DND-41 (cell line): ENCODE results near the gene PCED1B.
A peak's percentile ranks its signal among the peaks of the same experiment; 100 is the strongest.

ENCODE experiments used
- ATAC-seq: fragments of 200-7000 bp; cut with Tn5 transposase; 3 replicates; pipeline ENCODE4 v1.9.1; 2021; ENCODE audit warnings: low read depth; ENCODE audit not compliant: insufficient read depth
- DNase-seq: peaks from one replicate; pipeline ENCODE4 v3.0.0-alpha.2; 2020
- H2AFZ ChIP-seq: 2 replicates; pipeline ENCODE4 v1.6.0; 2012; ENCODE audit warnings: low read depth, low read length
- H3K27ac ChIP-seq: 2 replicates; pipeline ENCODE4 v1.5.1; 2012; ENCODE audit warnings: low read length, inconsistent platforms
- H3K27me3 ChIP-seq: fragments of 200-600 bp; sonication (generic); 2 replicates; pipeline ENCODE4 v1.6.0; 2012; ENCODE audit warnings: low read length, mild to moderate bottlenecking, inconsistent platforms; ENCODE audit not compliant: insufficient read depth, poor library complexity
- H3K36me3 ChIP-seq: 2 replicates; pipeline ENCODE4 v1.5.1; 2012; ENCODE audit warnings: low read length, inconsistent platforms; ENCODE audit not compliant: insufficient read depth
- H3K4me1 ChIP-seq: 2 replicates; pipeline ENCODE4 v1.5.1; 2012; ENCODE audit warnings: mild to moderate bottlenecking, low read length; ENCODE audit not compliant: insufficient read depth
- H3K4me2 ChIP-seq: 2 replicates; pipeline ENCODE4 v1.6.0; 2012; ENCODE audit warnings: mild to moderate bottlenecking, moderate library complexity, low read length, inconsistent platforms; ENCODE audit not compliant: insufficient read depth
- H3K4me3 ChIP-seq, 2 experiments: fragments of 200-600 bp in 1 of 2; shearing (Covaris generic) in 1 of 2; 2 replicates each; pipeline ENCODE4 v1.5.1; 2012 to 2016; ENCODE audit warnings: inconsistent platforms in 2 of 2, low read length in 2 of 2, mild to moderate bottlenecking in 2 of 2, low read depth in 1 of 2, moderate library complexity in 1 of 2
- H3K79me2 ChIP-seq: 2 replicates; pipeline ENCODE4 v1.6.0; 2012; ENCODE audit warnings: low read length, inconsistent platforms; ENCODE audit not compliant: insufficient read depth
- H3K9ac ChIP-seq: 2 replicates; pipeline ENCODE4 v1.6.0; 2012; ENCODE audit warnings: low read depth, mild to moderate bottlenecking, inconsistent platforms, low read length, moderate library complexity
- H3K9me3 ChIP-seq: 2 replicates; pipeline ENCODE4 v1.5.1; 2012; ENCODE audit warnings: low read length, moderate library complexity, mild to moderate bottlenecking, inconsistent platforms; ENCODE audit not compliant: insufficient read depth, severe bottlenecking
- H4K20me1 ChIP-seq: 2 replicates; pipeline ENCODE4 v1.6.0; 2012; ENCODE audit warnings: low read length; ENCODE audit not compliant: insufficient read depth
- EZH2 ChIP-seq: IDR thresholded peaks from 3 replicates; pipeline ENCODE4 v1.6.1; 2012; ENCODE audit warnings: borderline replicate concordance, low read depth, mild to moderate bottlenecking, moderate library complexity, low read length, inconsistent platforms; ENCODE audit not compliant: severe bottlenecking
- TF ChIP-seq, protein P1 (sequence below): IDR thresholded peaks from 2 replicates; pipeline ENCODE4 v1.5.1; 2012; ENCODE audit warnings: borderline replicate concordance, low read length, moderate library complexity, mild to moderate bottlenecking; ENCODE audit not compliant: poor library complexity, severe bottlenecking; ENCODE audit errors: extremely low read depth

The PCED1B gene

GRCh38 chr12:47068539-47068938, 10.9 kb upstream of the PCED1B start:
- H3K4me2 ChIP-seq: no peak overlapping the region
- no peak overlapping the region for H3K4me3 ChIP-seq
- no peaks in the 10 kb centered on the region for H3K79me2 ChIP-seq
- H3K27ac ChIP-seq: no peak overlapping the region
- no peak for TF ChIP-seq EZH2
- TF ChIP-seq, protein P1, sequence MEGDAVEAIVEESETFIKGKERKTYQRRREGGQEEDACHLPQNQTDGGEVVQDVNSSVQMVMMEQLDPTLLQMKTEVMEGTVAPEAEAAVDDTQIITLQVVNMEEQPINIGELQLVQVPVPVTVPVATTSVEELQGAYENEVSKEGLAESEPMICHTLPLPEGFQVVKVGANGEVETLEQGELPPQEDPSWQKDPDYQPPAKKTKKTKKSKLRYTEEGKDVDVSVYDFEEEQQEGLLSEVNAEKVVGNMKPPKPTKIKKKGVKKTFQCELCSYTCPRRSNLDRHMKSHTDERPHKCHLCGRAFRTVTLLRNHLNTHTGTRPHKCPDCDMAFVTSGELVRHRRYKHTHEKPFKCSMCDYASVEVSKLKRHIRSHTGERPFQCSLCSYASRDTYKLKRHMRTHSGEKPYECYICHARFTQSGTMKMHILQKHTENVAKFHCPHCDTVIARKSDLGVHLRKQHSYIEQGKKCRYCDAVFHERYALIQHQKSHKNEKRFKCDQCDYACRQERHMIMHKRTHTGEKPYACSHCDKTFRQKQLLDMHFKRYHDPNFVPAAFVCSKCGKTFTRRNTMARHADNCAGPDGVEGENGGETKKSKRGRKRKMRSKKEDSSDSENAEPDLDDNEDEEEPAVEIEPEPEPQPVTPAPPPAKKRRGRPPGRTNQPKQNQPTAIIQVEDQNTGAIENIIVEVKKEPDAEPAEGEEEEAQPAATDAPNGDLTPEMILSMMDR: no peak
- H2AFZ ChIP-seq: no peak overlapping the region
- H3K27me3 ChIP-seq: peaks cover 6% of the 10 kb centered on the region
- ATAC-seq (no peak), DNase-seq (no peak)
- H3K36me3 ChIP-seq: no peaks in the 10 kb centered on the region
- no peaks in the 10 kb centered on the region for H3K4me1 ChIP-seq
- no peak overlapping the region for H3K9ac ChIP-seq
- H4K20me1 ChIP-seq: no peaks in the 10 kb centered on the region
- H3K9me3 ChIP-seq: no peaks in the 10 kb centered on the region

DNA sequence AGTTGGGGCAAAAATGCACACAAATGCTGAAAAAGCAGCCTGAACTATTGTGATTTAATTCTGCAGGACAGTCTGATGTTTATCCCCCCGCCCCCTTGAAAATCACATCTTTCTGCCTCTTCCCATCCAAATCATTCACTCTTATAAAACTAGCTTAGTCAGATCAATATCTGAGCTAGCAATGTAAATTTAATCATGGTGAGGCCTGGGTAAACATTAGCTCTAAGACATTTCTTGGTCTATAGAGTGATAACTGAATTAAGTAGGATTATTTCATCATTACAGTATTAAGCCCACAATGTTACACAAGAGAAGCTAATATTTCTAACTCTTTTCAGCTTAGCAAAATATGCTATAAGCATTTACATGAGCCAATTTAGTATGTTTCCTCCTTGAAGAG, 9.1 kb upstream of the PCED1B start:
- ATAC-seq: no peak
- TF ChIP-seq, protein P1: no peak
- no peak for TF ChIP-seq EZH2
- Histone ChIP-seq H3K79me2 (no peaks in the 10 kb centered on the region), H3K9ac (no peak overlapping the region), H4K20me1 (no peaks in the 10 kb centered on the region), H2AFZ (no peak overlapping the region), H3K4me3 (no peak overlapping the region), H3K9me3 (no peaks in the 10 kb centered on the region), H3K4me2 (no peak overlapping the region), H3K36me3 (no peaks in the 10 kb centered on the region), H3K27ac (no peak overlapping the region), H3K27me3 (peaks cover 7% of the 10 kb centered on the region), H3K4me1 (no peaks in the 10 kb centered on the region)
- DNase-seq: no peak

- DNase-seq (no peak), ATAC-seq (no peak)
- Histone ChIP-seq H3K4me1 (no peaks in the 10 kb centered on the region), H3K9me3 (no peaks in the 10 kb centered on the region), H3K9ac (no peak overlapping the region), H3K36me3 (no peaks in the 10 kb centered on the region), H2AFZ (no peak overlapping the region), H3K27me3 (peaks cover 11% of the 10 kb centered on the region), H3K79me2 (no peaks in the 10 kb centered on the region), H3K4me2 (no peak overlapping the region), H3K4me3 (no peak overlapping the region), H4K20me1 (no peaks in the 10 kb centered on the region), H3K27ac (no peak overlapping the region)
- TF ChIP-seq, protein P1: peak; percentile 58
- TF ChIP-seq EZH2: no peak
These were observed 8.1 kb upstream of the PCED1B start for GRCh38 chr12:47071241-47071852.
